GM10847 (cell line): ENCODE data around the gene BEND6.

Experiments used
- POLR2A ChIP-seq: IDR thresholded peaks from 2 replicates; pipeline ENCODE4 v1.6.1; 2011; ENCODE audit not compliant: insufficient read length; ENCODE audit errors: extremely low read depth

BEND6 gene

DNA sequence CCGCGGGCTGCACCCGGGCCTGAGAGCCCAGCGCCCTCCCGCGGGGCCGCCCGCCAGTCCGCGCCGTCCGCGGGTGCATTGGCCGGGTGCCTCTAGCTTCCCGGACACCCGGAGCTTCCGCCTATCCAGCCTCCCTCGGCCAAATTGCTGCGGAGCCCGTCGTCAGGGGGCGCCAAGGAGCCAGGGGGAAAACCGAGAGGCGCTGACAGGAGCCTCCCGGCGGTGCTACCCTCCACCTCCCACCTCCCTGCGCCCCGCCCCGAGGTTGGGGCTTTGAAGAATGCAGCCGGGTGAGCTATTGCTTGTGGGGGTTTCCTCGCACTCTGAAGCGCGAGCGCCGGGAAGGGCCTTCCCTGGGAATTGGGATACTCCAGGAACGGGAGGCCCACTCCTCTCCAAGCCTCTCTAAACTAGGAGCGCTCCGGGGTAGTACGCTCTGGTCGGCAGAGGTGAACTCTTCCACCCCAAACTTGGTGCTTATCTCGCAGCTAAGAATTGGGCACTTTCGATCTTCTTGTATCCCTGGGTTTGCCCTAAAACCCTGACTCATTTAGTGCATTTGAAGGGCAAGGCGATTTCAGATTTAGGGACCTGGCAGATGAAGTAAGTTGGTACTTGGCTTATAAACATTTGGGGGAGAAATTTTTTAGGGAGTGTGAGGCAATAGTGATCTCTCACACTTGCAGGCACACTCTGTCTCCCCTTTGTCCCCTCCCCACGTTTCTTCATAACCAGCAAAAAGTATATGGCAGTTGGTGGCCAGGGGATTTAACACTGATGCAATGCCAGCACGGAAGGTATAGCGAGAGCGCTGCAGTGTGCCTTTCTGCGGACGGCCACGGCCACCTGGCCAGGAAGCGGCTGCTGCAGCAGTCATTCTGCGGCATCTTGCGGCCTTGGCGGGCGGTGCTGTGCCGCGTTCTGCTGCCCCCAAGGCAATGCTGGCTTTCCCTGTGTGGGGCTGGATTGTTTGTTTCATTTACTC is 556 bp downstream of the BEND6 start:
- peak; percentile 28 for TF ChIP-seq POLR2A

- TF ChIP-seq POLR2A = no peak
Measured at GRCh38 chr6:56956491-56956890, 1.6 kb downstream of the BEND6 start.

GRCh38 chr6:56957856-56958255 is 2.9 kb downstream of the BEND6 start:
- TF ChIP-seq POLR2A = no peak

DNA sequence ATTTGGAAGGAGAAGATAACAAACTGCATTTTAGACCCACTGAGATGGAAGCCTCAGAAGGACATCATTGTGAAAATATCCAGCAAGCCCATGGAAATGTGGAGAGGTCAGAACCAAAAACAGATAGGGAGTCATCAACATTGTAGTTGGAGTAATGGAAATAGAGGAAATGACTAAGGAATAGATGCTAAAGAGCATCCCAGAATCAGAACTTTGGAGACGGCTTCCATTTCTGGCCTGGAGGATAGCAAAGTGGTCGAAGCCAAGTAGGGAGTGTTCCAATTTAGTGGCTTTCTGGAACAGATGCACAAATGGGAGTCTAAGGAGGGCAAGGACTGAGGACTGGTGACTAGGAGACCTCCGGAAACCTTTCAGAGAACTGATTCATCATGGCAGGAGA is 3.6 kb downstream of the BEND6 start:
- TF ChIP-seq POLR2A = no peak

- TF ChIP-seq POLR2A = no peak
Measured at GRCh38 chr6:56959094-56959493, 4.2 kb downstream of the BEND6 start.

DNA sequence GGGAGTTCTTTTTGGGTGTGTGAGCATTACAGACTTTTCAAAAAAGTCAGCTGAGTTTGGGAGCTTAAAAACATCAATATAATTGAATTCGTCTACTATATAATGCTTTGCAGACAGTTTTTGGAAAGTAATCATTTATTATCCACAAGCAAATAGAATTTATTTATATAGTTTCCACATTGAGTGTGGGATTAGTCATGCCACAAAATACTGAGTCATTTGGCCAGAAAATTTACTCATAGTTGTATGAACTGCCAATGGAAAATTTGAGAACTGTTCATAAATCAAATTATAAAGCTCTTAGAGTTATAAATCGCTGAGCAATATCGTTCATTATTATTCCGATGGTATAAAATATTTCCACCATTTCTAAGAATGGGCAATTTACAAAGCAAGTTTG is 5.0 kb downstream of the BEND6 start:
- TF ChIP-seq POLR2A = no peak

DNA sequence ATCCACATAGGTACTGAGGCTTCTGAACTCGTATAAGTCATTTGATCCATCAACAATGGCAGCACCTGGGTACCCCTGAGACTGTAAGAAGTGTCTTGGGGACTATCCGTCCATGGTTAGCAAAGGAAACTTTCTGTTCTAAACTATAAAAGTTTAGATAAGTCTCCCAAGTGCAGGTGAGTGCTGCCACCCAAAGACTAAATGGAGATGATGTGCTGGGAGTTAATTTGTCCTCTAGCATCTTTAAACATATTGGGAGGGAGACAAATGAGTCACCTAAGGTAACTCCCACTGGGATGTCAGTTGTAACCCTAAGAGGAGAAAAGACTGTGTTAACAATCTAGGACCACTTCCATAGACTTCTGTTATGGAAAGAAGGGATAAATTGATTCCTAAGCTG is 6.2 kb downstream of the BEND6 start:
- no peak for TF ChIP-seq POLR2A

DNA sequence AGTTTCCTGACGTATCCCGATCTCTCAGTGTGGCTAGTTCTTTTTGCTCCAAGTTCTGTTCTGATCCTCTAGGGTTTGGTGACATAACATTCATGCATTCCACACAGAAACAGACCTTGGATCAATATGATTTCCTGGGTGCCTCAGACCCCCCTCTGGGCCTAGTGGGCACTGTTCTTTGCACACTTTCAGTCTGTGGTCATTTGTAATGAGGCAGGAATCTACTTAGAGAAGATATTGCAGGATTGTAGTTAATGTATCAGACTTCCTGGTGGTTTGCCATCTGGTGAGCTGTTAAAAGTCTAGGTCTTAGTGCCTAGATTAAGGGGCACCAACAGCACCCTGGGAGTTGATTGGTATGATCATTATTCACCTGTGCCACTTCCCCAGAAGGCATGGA is 7.5 kb downstream of the BEND6 start:
- no peak for TF ChIP-seq POLR2A

DNA sequence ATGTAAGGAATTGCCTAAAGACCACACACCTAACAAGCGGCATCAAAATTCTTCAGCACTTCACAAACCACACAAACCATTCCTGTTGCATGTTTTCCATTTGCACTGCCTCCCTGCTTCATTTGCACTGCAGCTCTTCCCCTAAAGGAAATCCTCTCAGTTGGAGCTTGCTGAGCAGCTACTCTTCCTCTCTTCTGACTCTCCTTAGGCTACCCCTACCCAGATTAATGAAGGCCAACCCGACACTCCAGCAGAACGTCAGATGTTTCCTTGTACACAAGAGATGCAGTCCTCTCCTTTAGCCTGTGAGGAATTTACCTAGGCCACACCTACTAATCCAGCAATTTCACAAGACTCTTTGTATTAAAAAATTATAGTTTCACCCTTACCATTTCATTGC is 8.1 kb downstream of the BEND6 start:
- no peak for TF ChIP-seq POLR2A

DNA sequence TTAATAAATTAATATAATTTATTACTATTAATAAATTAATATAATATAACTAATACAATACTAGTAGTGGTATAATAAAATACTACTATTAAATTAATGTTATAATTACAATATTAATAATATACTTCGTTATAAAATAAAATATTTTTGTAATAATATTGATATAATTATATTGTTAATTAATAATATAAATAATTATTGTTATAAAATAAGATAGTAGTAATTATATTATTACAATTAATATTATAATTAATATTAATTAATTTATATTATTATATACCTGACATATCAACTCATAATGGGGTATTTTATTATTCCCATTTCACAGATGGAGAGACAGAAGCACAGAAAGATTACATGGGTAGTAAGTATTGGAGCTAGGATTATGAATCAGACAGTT is 8.9 kb downstream of the BEND6 start:
- TF ChIP-seq POLR2A = no peak

DNA sequence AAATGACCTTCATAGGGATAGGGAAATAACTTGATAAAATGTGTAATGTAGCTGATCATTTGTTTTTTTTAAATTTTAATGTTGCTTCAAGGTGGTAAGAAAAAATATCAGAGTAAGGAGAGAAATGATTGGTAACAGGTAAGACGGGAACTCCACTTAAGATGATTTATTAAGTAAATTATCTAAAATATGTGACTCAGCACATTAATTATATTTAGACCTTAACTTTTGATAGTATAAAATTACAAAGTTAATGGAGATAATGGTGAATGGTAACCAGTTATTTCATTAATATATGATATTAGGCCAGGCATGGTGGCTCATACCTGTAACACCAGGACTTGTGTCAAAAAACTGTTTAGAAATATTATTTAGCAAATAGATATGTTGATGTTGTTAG is 10.2 kb downstream of the BEND6 start:
- TF ChIP-seq POLR2A = no peak

DNA sequence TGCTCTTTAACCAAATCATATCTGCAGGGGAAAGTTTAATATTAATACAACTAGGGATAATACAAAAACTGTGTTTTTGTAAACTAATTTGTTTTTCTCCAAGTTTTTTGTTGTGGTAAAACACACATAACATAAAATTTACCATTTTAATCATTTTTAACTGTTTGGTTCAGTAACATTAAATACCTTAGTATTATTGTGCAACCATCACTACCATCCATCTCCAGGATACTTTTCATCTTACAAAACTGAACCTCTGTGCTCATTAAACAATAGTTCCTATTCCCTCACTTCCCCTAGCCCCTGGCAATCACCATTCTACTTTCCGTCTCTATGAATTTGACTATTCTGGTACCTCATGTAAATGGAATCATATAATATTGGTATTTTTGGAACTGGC is 15.9 kb downstream of the BEND6 start:
- no peak for TF ChIP-seq POLR2A

DNA sequence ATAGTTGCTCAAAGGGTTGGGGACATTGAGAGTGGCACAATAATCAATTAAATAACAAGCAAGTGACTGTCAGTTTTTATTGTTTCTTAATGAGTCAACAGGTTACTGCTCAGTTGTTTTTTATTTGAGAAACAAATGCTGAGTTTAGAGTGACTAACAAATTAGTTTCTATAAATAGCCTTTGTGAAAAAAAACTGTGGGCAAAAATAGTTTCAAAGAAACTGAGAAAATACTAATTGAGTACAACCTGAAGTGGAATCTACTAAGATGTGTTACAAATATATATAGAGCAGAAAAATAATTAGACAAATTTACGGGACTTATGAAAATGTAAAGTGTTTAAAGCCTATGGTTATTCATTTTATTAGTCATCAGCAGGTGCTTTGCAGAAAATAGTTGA is 22.3 kb downstream of the BEND6 start:
- no peak for TF ChIP-seq POLR2A

DNA sequence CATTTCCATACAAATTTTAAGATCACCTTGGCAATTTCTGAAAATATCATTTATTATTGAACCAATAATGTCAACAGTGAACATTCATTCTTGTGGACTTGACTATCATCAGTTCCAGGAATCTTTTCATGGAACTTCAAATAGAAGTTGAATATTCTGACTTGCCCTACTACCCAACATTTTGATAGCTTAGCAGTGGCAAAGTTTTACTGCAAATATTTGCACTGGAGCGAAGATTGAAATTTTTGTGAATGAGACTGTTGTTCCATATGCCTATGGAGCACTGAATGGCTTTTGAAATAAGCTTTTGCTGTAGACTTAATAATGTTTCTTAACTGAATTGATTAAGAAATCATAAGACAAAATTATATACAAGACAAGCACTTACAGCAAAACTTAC is 23.6 kb downstream of the BEND6 start:
- TF ChIP-seq POLR2A = no peak

GRCh38 chr6:56984361-56984760 is 29.5 kb downstream of the BEND6 start:
- TF ChIP-seq POLR2A = no peak

- no peak for TF ChIP-seq POLR2A
Measured at GRCh38 chr6:56984884-56985283, 30.0 kb downstream of the BEND6 start.

DNA sequence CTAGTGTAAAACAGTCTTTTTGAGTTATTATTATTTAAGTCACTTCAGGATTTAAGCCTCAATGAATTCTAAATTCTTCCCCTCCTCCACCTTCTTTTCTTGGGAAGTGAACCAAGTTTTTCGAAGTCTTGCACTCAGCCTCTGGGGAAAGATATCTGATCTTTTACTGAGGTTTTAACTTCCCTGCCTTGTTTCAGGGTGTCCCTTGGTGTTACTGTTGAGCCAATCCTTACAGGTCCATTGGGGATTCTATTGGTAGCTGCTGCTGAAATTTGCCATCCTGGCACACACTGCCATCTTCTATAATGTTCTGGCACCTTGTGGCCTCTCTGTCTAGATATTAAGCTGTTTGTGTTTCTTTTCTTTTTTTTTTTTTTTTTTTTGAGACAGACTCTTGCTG is 31.7 kb downstream of the BEND6 start:
- TF ChIP-seq POLR2A = no peak
